ENCODE measurements around the gene NAA35.

DNA sequence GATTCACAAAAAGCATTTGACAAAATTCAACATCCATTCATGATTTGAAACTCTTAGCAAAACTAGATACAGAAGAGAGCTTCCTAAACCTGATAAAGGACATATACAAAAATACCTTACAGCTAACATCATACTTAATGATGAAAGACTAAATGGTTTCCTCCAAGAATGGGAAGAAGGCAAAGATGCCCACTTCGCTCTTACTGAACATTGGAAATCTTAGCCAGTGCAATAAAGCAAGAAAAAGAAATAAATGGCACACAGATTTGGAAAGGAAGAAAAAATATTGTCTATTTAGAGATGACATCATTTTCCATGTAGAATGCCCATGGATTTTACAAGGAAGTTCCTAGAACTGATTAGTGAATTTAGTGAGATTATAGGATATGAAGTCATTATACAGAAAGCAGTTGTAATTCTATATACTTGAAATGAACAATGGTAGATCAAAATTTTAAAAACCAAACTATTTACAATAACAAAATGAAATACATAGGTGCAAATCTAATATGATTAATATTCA lies 64.4 kb downstream of the NAA35 start:
- TF ChIP-seq ZNF121 (CRISPR knock-in tag; IDR thresholded peaks at IDR 0.05) (no peak), MLX (CRISPR knock-in tag; IDR thresholded peaks at IDR 0.05) (no peak), E2F1 (CRISPR knock-in tag; IDR thresholded peaks at IDR 0.05) (no peak), FOXK1 (CRISPR knock-in tag; IDR thresholded peaks at IDR 0.05) (no peak), MAX (CRISPR knock-in tag; IDR thresholded peaks at IDR 0.05) (no peak), ZNF396 (CRISPR knock-in tag; IDR thresholded peaks at IDR 0.05; ENCODE audit: borderline replicate concordance) (no peak), NFYB (CRISPR knock-in tag; conservative IDR thresholded peaks at IDR 0.05; ENCODE audit: low read depth) (no peak), ZNF416 (CRISPR knock-in tag; IDR thresholded peaks at IDR 0.05) (no peak)
- TF ChIP-seq, protein P1, sequence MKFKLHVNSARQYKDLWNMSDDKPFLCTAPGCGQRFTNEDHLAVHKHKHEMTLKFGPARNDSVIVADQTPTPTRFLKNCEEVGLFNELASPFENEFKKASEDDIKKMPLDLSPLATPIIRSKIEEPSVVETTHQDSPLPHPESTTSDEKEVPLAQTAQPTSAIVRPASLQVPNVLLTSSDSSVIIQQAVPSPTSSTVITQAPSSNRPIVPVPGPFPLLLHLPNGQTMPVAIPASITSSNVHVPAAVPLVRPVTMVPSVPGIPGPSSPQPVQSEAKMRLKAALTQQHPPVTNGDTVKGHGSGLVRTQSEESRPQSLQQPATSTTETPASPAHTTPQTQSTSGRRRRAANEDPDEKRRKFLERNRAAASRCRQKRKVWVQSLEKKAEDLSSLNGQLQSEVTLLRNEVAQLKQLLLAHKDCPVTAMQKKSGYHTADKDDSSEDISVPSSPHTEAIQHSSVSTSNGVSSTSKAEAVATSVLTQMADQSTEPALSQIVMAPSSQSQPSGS (CRISPR knock-in tag; IDR thresholded peaks at IDR 0.05; ENCODE audit: borderline replicate concordance, low read depth): no peak
- TF ChIP-seq, protein P2, sequence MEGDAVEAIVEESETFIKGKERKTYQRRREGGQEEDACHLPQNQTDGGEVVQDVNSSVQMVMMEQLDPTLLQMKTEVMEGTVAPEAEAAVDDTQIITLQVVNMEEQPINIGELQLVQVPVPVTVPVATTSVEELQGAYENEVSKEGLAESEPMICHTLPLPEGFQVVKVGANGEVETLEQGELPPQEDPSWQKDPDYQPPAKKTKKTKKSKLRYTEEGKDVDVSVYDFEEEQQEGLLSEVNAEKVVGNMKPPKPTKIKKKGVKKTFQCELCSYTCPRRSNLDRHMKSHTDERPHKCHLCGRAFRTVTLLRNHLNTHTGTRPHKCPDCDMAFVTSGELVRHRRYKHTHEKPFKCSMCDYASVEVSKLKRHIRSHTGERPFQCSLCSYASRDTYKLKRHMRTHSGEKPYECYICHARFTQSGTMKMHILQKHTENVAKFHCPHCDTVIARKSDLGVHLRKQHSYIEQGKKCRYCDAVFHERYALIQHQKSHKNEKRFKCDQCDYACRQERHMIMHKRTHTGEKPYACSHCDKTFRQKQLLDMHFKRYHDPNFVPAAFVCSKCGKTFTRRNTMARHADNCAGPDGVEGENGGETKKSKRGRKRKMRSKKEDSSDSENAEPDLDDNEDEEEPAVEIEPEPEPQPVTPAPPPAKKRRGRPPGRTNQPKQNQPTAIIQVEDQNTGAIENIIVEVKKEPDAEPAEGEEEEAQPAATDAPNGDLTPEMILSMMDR (IDR thresholded peaks at IDR 0.05): no peak
- TF ChIP-seq, protein P3, sequence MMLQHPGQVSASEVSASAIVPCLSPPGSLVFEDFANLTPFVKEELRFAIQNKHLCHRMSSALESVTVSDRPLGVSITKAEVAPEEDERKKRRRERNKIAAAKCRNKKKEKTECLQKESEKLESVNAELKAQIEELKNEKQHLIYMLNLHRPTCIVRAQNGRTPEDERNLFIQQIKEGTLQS (CRISPR knock-in tag; conservative IDR thresholded peaks at IDR 0.05): no peak

Data from WTC11 (cell line).